H1 (cell line): ENCODE measurements around the gene SCOC. TPM values are rescaled to one million over a fixed set of nuclear protein-coding genes. Genes with fewer than 3 reads are reported as not detected.

Experiments used
- CBX8 ChIP-seq: fragments of 300-800, 300-1000 bp; sonication (generic); IDR thresholded peaks from 2 replicates; pipeline ENCODE4 v1.7.1; 2016; ENCODE audit warnings: low read depth, low read length, borderline replicate concordance
- CHD2 ChIP-seq: IDR thresholded peaks from 2 replicates; pipeline ENCODE4 v1.6.1; 2012; ENCODE audit warnings: low read length, improper control_type of control experiment
- SRF ChIP-seq: IDR thresholded peaks from 2 replicates; pipeline ENCODE4 v1.6.1; 2011; ENCODE audit warnings: mild to moderate bottlenecking, low read depth, low read length, moderate library complexity
- TAF7 ChIP-seq: optimal IDR thresholded peaks from 2 replicates; pipeline ENCODE3; 2011; ENCODE audit warnings: low read depth, mild to moderate bottlenecking, inconsistent platforms, low read length, moderate library complexity, borderline replicate concordance
- polyA plus RNA-seq, 7 experiments: library from polyadenylated mRNA; depleted of rRNA in 3 of 7; stranded (reverse) in 5 of 7; unstranded in 2 of 7; fragments of >200 nt in 5 of 7; fragments of 200-250 nt in 2 of 7; gene quantifications; 1 replicate in 5 of 7; 2 replicates in 1 of 7; 4 replicates in 1 of 7; pipeline versions ENCODE4 v1.2.1 to v1.2.3, GENCODE V29; 2011 to 2013; ENCODE audit warnings: missing spikeins in 2 of 7, mixed read lengths in 2 of 7
- total RNA-seq: library from RNA; stranded (reverse); fragmentation: NEBNext Ultra II Directional; extraction: Animal tissue kit (Norgen Biotek cat#: 25700); gene quantifications from 2 replicates; pipeline ENCODE4 v1.2.1, GENCODE V29; 2021

Gene SCOC
- total and polyA plus RNA-seq, 2 of the 8 experiments (the other 6 are each of a cell fraction or from before 2014, with no cell fraction given), result 12.1 to 33.4 TPM

- TF ChIP-seq TAF7 (no peak), CHD2 (no peak), SRF (no peak), CBX8 (no peak)
- TF ChIP-seq, all 59 proteins: peak for 0
Observed at GRCh38 chr4:140333523-140333922, 39.9 kb upstream of the SCOC start (continued).
